ENCODE data around the gene OR1M1.
"Not testable (repeated sequence)": the region's sequence is repeated elsewhere in the genome, so short reads cannot be mapped to it uniquely, and the experiment has no call there.

Gene OR1M1

GRCh38 chr19:9086761-9087160, at the start of gene OR1M1:
TSS of gene OR1M1 (plus strand) at chr19:9087061. CDS start at chr19:9093245, 6,184 bp downstream.
- DNase-seq (ENCODE audit: low spot score) = no peak

- no peak for DNase-seq (ENCODE audit: low spot score)
Observed at GRCh38 chr19:9037400-9038062, 49.3 kb upstream of the OR1M1 start.

- DNase-seq (ENCODE audit: low spot score) = no peak
Observed at GRCh38 chr19:9039728-9040127, 47.1 kb upstream of the OR1M1 start.

GRCh38 chr19:9040131-9040530, 46.7 kb upstream of the OR1M1 start:
- no peak for DNase-seq (ENCODE audit: low spot score)

GRCh38 chr19:9041023-9041422, 45.8 kb upstream of the OR1M1 start:
- no peak for DNase-seq (ENCODE audit: low spot score)

- no peak for DNase-seq (ENCODE audit: low spot score)
Observed at GRCh38 chr19:9043524-9043923, 43.3 kb upstream of the OR1M1 start.

GRCh38 chr19:9044449-9044848, 42.4 kb upstream of the OR1M1 start:
- DNase-seq (ENCODE audit: low spot score) = no peak

- no peak for DNase-seq (ENCODE audit: low spot score)
Observed at GRCh38 chr19:9046694-9047093, 40.2 kb upstream of the OR1M1 start.

- no peak for DNase-seq (ENCODE audit: low spot score)
Observed at GRCh38 chr19:9052894-9053293, 34.0 kb upstream of the OR1M1 start.

GRCh38 chr19:9053674-9054073, 33.2 kb upstream of the OR1M1 start:
- not testable (repeated sequence) for DNase-seq (ENCODE audit: low spot score)

GRCh38 chr19:9054207-9054606, 32.7 kb upstream of the OR1M1 start:
- no peak for DNase-seq (ENCODE audit: low spot score)

- peak; percentile 84 for DNase-seq (ENCODE audit: low spot score)
Observed at GRCh38 chr19:9054765-9055164, 32.1 kb upstream of the OR1M1 start.

GRCh38 chr19:9056131-9056530, 30.7 kb upstream of the OR1M1 start:
- DNase-seq (ENCODE audit: low spot score) = not testable (repeated sequence)

- no peak for DNase-seq (ENCODE audit: low spot score)
Observed at GRCh38 chr19:9057505-9058258, 29.2 kb upstream of the OR1M1 start.

GRCh38 chr19:9058905-9059667, 27.8 kb upstream of the OR1M1 start:
- DNase-seq (ENCODE audit: low spot score) = no peak

GRCh38 chr19:9060564-9061340, 26.1 kb upstream of the OR1M1 start:
- no peak for DNase-seq (ENCODE audit: low spot score)

- no peak for DNase-seq (ENCODE audit: low spot score)
Observed at GRCh38 chr19:9061879-9062278, 25.0 kb upstream of the OR1M1 start.

- no peak for DNase-seq (ENCODE audit: low spot score)
Observed at GRCh38 chr19:9065457-9066014, 21.3 kb upstream of the OR1M1 start.

- peak; percentile 66 for DNase-seq (ENCODE audit: low spot score)
Observed at GRCh38 chr19:9070066-9070465, 16.8 kb upstream of the OR1M1 start.

GRCh38 chr19:9071720-9072119, 15.1 kb upstream of the OR1M1 start:
- DNase-seq (ENCODE audit: low spot score) = not testable (repeated sequence)

GRCh38 chr19:9073806-9074205, 13.1 kb upstream of the OR1M1 start:
- no peak for DNase-seq (ENCODE audit: low spot score)

Data from ecto neural progenitor cell (in vitro differentiated cells).